ENCODE measurements around the gene USP30.

USP30 gene

GRCh38 chr12:109130297-109131153 lies 78.1 kb downstream of the USP30 start:
- no peak for DNase-seq

GRCh38 chr12:109131154-109132050 lies 79.0 kb downstream of the USP30 start:
- no peak for DNase-seq

GRCh38 chr12:109134186-109134917 lies 82.0 kb downstream of the USP30 start:
- DNase-seq, result no peak

GRCh38 chr12:109137055-109137454 lies 84.7 kb downstream of the USP30 start:
- no peak for DNase-seq
